IMR-90 (cell line): Measurements from ENCODE around the gene ZNF497.

ENCODE experiments used
- BHLHE40 ChIP-seq: fragments of 150-350 bp; IDR thresholded peaks from 2 replicates; pipeline ENCODE4 v1.6.1; 2016; ENCODE audit warnings: mild to moderate bottlenecking, low read depth, low read length
- CEBPB ChIP-seq: IDR thresholded peaks from 2 replicates; pipeline ENCODE4 v1.6.1; 2012; ENCODE audit warnings: low read depth, low read length, improper control_type of control experiment
- CTCF ChIP-seq: conservative IDR thresholded peaks from 2 replicates; pipeline ENCODE4 v1.5.1; 2012; ENCODE audit warnings: mild to moderate bottlenecking, low read depth, low read length, improper control_type of control experiment
- MAZ ChIP-seq: IDR thresholded peaks from 2 replicates; pipeline ENCODE4 v1.6.1; 2012; ENCODE audit warnings: low read depth, mild to moderate bottlenecking, low read length, improper control_type of control experiment, moderate library complexity, borderline replicate concordance
- MXI1 ChIP-seq: IDR thresholded peaks from 2 replicates; pipeline ENCODE4 v1.6.1; 2012; ENCODE audit warnings: low read depth, mild to moderate bottlenecking, low read length, moderate library complexity, borderline replicate concordance
- NFE2L2 ChIP-seq: fragments of 150-350 bp; IDR thresholded peaks from 2 replicates; pipeline ENCODE4 v1.6.1; 2016; ENCODE audit warnings: low read depth, mild to moderate bottlenecking, low read length
- POLR2A ChIP-seq: IDR thresholded peaks from 2 replicates; pipeline ENCODE4 v1.6.1; 2012; ENCODE audit warnings: mild to moderate bottlenecking, low read depth, low read length
- RFX5 ChIP-seq: IDR thresholded peaks from 2 replicates; pipeline ENCODE4 v1.8.0; 2012; ENCODE audit warnings: low read depth, mild to moderate bottlenecking, low read length, moderate library complexity
- SMC3 ChIP-seq: fragments of 150-350 bp; IDR thresholded peaks from 2 replicates; pipeline ENCODE4 v1.6.1; 2016; ENCODE audit warnings: low read depth, mild to moderate bottlenecking, antibody characterized with exemption, low read length, moderate library complexity
- USF2 ChIP-seq: fragments of 150-350 bp; IDR thresholded peaks from 2 replicates; pipeline ENCODE4 v1.6.1; 2017; ENCODE audit warnings: mild to moderate bottlenecking, antibody characterized with exemption, low read length, low read depth

- TF ChIP-seq POLR2A (no peak), CTCF (no peak), CEBPB (no peak), SMC3 (no peak), MXI1 (no peak), BHLHE40 (no peak), MAZ (no peak), NFE2L2 (no peak), USF2 (no peak), RFX5 (no peak)
Observed at GRCh38 chr19:58392945-58393724, 30.6 kb upstream of the ZNF497 start.
